Natural killer cell (primary cell): ENCODE measurements around the gene FTH1. TPM values are rescaled to one million over a fixed set of nuclear protein-coding genes. Genes with fewer than 3 reads are reported as not detected.
"Not testable (repeated sequence)": the region's sequence is repeated elsewhere in the genome, so short reads cannot be mapped to it uniquely, and the experiment has no call there.

Experiments
- ATAC-seq, 3 donors: fragments of 150-1000 bp in 2 of 3; fragments of 200-7000 bp in 1 of 3; cut with Tn5 transposase; 1 replicate in 1 of 3; 2 replicates in 2 of 3; pipeline ENCODE4 v1.10.0; 2021; ENCODE audit warnings: mild to moderate bottlenecking in 2 of 3, moderate library complexity in 2 of 3
- DNase-seq, 2 donors: peaks; one replicate each; pipeline versions ENCODE4 v3.0.0 to v3.0.0-alpha.2; 2013 to 2021; ENCODE audit warnings: mixed read lengths in 1 of 2
- H3K27ac ChIP-seq: one replicate; pipeline ENCODE4 v1.5.1; 2013; ENCODE audit warnings: mild to moderate bottlenecking, low read length
- H3K27me3 ChIP-seq: one replicate; pipeline ENCODE4 v1.6.1; 2013; ENCODE audit warnings: low read length; ENCODE audit not compliant: control insufficient read depth, insufficient read depth
- H3K36me3 ChIP-seq: one replicate; pipeline ENCODE4 v1.6.1; 2013; ENCODE audit warnings: low read length; ENCODE audit not compliant: control insufficient read depth, insufficient read depth
- H3K4me1 ChIP-seq: one replicate; pipeline ENCODE4 v1.6.1; 2013; ENCODE audit warnings: low read length; ENCODE audit not compliant: control insufficient read depth, insufficient read depth
- H3K4me3 ChIP-seq: one replicate; pipeline ENCODE4 v1.5.1; 2013; ENCODE audit warnings: low read length
- H3K9me3 ChIP-seq: one replicate; pipeline ENCODE4 v1.6.1; 2013; ENCODE audit warnings: low read length; ENCODE audit not compliant: control insufficient read depth, insufficient read depth
- H3K27ac Mint-ChIP-seq, 2 donors: one replicate each; pipeline ENCODE4 v1.8.0; 2022; ENCODE audit warnings: mild to moderate bottlenecking in 2 of 2, mixed read lengths in 2 of 2, moderate library complexity in 1 of 2
- H3K27me3 Mint-ChIP-seq, 2 donors: one replicate each; pipeline ENCODE4 v1.8.0; 2022; ENCODE audit warnings: low read depth in 2 of 2, mixed read lengths in 2 of 2
- H3K36me3 Mint-ChIP-seq: one replicate; pipeline ENCODE4 v1.8.0; 2022; ENCODE audit warnings: mixed read lengths
- H3K4me1 Mint-ChIP-seq, 2 donors: one replicate each; pipeline ENCODE4 v1.8.0; 2022; ENCODE audit warnings: mixed read lengths in 2 of 2
- H3K4me3 Mint-ChIP-seq: one replicate; pipeline ENCODE4 v1.8.0; 2022; ENCODE audit warnings: mild to moderate bottlenecking, moderate library complexity, mixed read lengths
- H3K9me3 Mint-ChIP-seq, 2 donors: one replicate each; pipeline ENCODE4 v1.8.0; 2022; ENCODE audit warnings: mixed read lengths in 2 of 2
- CTCF ChIP-seq: fragments of 200-600 bp; IDR thresholded peaks from one replicate; pipeline ENCODE4 v1.8.0; 2022; ENCODE audit warnings: antibody characterized with exemption
- WGBS: methylation state at CpG from one replicate; pipeline ENCODE4 v1.1.7; 2013; ENCODE audit warnings: missing lambda C conversion rate; ENCODE audit not compliant: insufficient coverage; 5-methylcytosine and 5-hydroxymethylcytosine counted together
- intact Hi-C: fragments of 100-400 bp; cut with micrococcal nuclease; formaldehyde crosslinking; loops from one replicate; pipeline ENCODE4 v1.14.2; 2022
- total RNA-seq, 4 donors: library from RNA; stranded (reverse); fragments of 120-200 nt in 1 of 4; gene quantifications; one replicate each; pipeline versions ENCODE4 v1.2.3 to v1.2.4, GENCODE V29; 2013 to 2022

Gene FTH1
- total RNA-seq, 3 donors from 2014 or later (not counting 1 experiment from before 2014, with no cell fraction given) = 1,067 to 1,951 (median 1,796) TPM

- intact Hi-C loops = no loop called here
- Histone ChIP-seq H3K27ac (no peak overlapping the region), H3K36me3 (no peaks in the 10 kb centered on the region), H3K27me3 (peaks cover 16% of the 10 kb centered on the region), H3K9me3 (no peaks in the 10 kb centered on the region), H3K4me1 (peaks cover 15% of the 10 kb centered on the region), H3K4me3 (no peak overlapping the region)
- ATAC-seq = peak in 2 of 3 donors; percentile 53 to 56
- TF ChIP-seq CTCF = no peak
- Mint-ChIP-seq H3K36me3 (no peaks in the 10 kb centered on the region), H3K27ac (no peak overlapping the region), H3K27me3 (peaks cover 0 to 7% of the 10 kb centered on the region in 2 donors), H3K4me1 (peaks cover 0 to 10% of the 10 kb centered on the region in 2 donors), H3K9me3 (no peaks in the 10 kb centered on the region), H3K4me3 (peak overlapping the region; percentile 37)
- DNase-seq = peak in 1 of 2 donors; percentile 40
- WGBS = 17% methylated on average over 21 of the region's 21 CpGs
These were observed 12.5 kb downstream of the FTH1 start for GRCh38 chr11:61954851-61955421.

- WGBS = 93% methylated on average over 8 of the region's 9 CpGs
- no peak for DNase-seq
- Mint-ChIP-seq H3K4me3 (no peak overlapping the region), H3K27ac (no peak overlapping the region), H3K36me3 (no peaks in the 10 kb centered on the region), H3K9me3 (no peaks in the 10 kb centered on the region), H3K4me1 (peaks cover 0 to 10% of the 10 kb centered on the region in 2 donors), H3K27me3 (peaks cover 0 to 7% of the 10 kb centered on the region in 2 donors)
- Histone ChIP-seq H3K27me3 (peaks cover 16% of the 10 kb centered on the region), H3K27ac (no peak overlapping the region), H3K4me3 (no peak overlapping the region), H3K36me3 (no peaks in the 10 kb centered on the region), H3K4me1 (peaks cover 15% of the 10 kb centered on the region), H3K9me3 (no peaks in the 10 kb centered on the region)
- intact Hi-C loops = no loop called here
- peak in 1 of 3 donors; percentile 20 for ATAC-seq
- TF ChIP-seq CTCF = no peak
These were observed 13.2 kb downstream of the FTH1 start for GRCh38 chr11:61954106-61954850.

- DNase-seq, H3K4me3 Mint-ChIP-seq, H3K27ac Mint-ChIP-seq, H3K27ac ChIP-seq, H3K36me3 ChIP-seq, H3K4me3 ChIP-seq, H3K27me3 Mint-ChIP-seq, H3K9me3 Mint-ChIP-seq, H3K36me3 Mint-ChIP-seq, intact Hi-C loops, H3K9me3 ChIP-seq, ATAC-seq: not testable (repeated sequence)
- H3K27me3 ChIP-seq = peaks cover 16% of the 10 kb centered on the region
- H3K4me1 Mint-ChIP-seq = peaks cover 0 to 10% of the 10 kb centered on the region in 2 donors
- 93% methylated on average over 4 of the region's 5 CpGs for WGBS
- H3K4me1 ChIP-seq = peaks cover 15% of the 10 kb centered on the region
These were observed 13.8 kb downstream of the FTH1 start for GRCh38 chr11:61953632-61954031.

GRCh38 chr11:61952882-61953281 lies 14.6 kb downstream of the FTH1 start:
- H3K4me1 Mint-ChIP-seq = peaks cover 0 to 10% of the 10 kb centered on the region in 2 donors
- intact Hi-C loops = no loop called here
- TF ChIP-seq CTCF = no peak
- H3K36me3 Mint-ChIP-seq = no peaks in the 10 kb centered on the region
- peaks cover 16% of the 10 kb centered on the region for H3K27me3 ChIP-seq
- H3K27ac ChIP-seq = no peak overlapping the region
- no peak for DNase-seq
- peaks cover 0 to 7% of the 10 kb centered on the region in 2 donors for H3K27me3 Mint-ChIP-seq
- H3K4me3 ChIP-seq = no peak overlapping the region
- no peak overlapping the region for H3K4me3 Mint-ChIP-seq
- ATAC-seq = no peak
- H3K27ac Mint-ChIP-seq = no peak overlapping the region
- WGBS = 83% methylated on average over 3 of the region's 3 CpGs
- H3K4me1 ChIP-seq = peaks cover 15% of the 10 kb centered on the region
- H3K36me3 ChIP-seq = no peaks in the 10 kb centered on the region
- H3K9me3 ChIP-seq = no peaks in the 10 kb centered on the region
- no peaks in the 10 kb centered on the region for H3K9me3 Mint-ChIP-seq
